Panc1 (cell line): ENCODE measurements around the gene MAP3K1. TPM values are rescaled to one million over a fixed set of nuclear protein-coding genes. Genes with fewer than 3 reads are reported as not detected.

ENCODE experiments used
- ATAC-seq: fragments of 200-7000 bp; cut with Tn5 transposase; 2 replicates; pipeline ENCODE4 v1.9.1; 2020; ENCODE audit warnings: mild to moderate bottlenecking, moderate library complexity
- BruUV-seq: library from RNA; stranded (reverse); fragments of 400-500 nt; replicated peaks from 2 replicates; lab custom pipeline; 2021; lab: Mats Ljungman, UMichigan
- CTCF ChIA-PET: fragments of 300-600 bp; sonication (Branson Sonifier 250); formaldehyde crosslinking; loops from one replicate; lab custom pipeline; 2022; ENCODE audit warnings: antibody characterized with exemption; lab: Charles Lee
- POLR2A ChIA-PET: fragments of 300-600 bp; sonication (Branson Sonifier 250); formaldehyde crosslinking; loops from one replicate; lab custom pipeline; 2022; ENCODE audit warnings: antibody characterized with exemption; lab: Charles Lee
- DNase-seq: peaks from one replicate; pipeline ENCODE4 v3.0.0-alpha.2; 2010; ENCODE audit warnings: low read depth, low spot score
- H3K27ac ChIP-seq: 2 replicates; pipeline ENCODE4 v1.5.1; 2011; ENCODE audit warnings: mild to moderate bottlenecking, low read length, inconsistent platforms
- H3K27me3 ChIP-seq: fragments of 200-500 bp; sonication (Bioruptor generic); 2 replicates; pipeline ENCODE4 v1.6.0; 2014; ENCODE audit warnings: low read length, inconsistent platforms; ENCODE audit not compliant: control insufficient read depth, insufficient read depth
- H3K36me3 ChIP-seq: fragments of 200-500 bp; sonication (Bioruptor generic); 2 replicates; pipeline ENCODE4 v1.5.1; 2014; ENCODE audit warnings: inconsistent platforms, mild to moderate bottlenecking, low read length, moderate library complexity; ENCODE audit not compliant: control insufficient read depth, insufficient read depth
- H3K4me1 ChIP-seq: 2 replicates; pipeline ENCODE4 v1.5.1; 2011; ENCODE audit warnings: inconsistent platforms, mild to moderate bottlenecking, low read length, moderate library complexity; ENCODE audit not compliant: control insufficient read depth, insufficient read depth
- H3K4me3 ChIP-seq, 2 experiments: 2 replicates each; pipeline ENCODE4 v1.5.1; 2011 to 2012; ENCODE audit warnings: low read depth in 2 of 2, low read length in 2 of 2, mild to moderate bottlenecking in 2 of 2, inconsistent platforms in 1 of 2, moderate library complexity in 1 of 2
- H3K9me3 ChIP-seq: fragments of 200-500 bp; sonication (Bioruptor generic); 2 replicates; pipeline ENCODE4 v1.5.1; 2014; ENCODE audit warnings: low read depth, mild to moderate bottlenecking, inconsistent platforms, low read length, moderate library complexity; ENCODE audit not compliant: control insufficient read depth, insufficient read depth
- POLR2AphosphoS5 ChIP-seq: IDR thresholded peaks from 2 replicates; pipeline ENCODE4 v1.6.1; 2012; ENCODE audit warnings: mild to moderate bottlenecking, low read depth, low read length, moderate library complexity
- SIN3A ChIP-seq: IDR thresholded peaks from 2 replicates; pipeline ENCODE4 v1.6.1; 2012; ENCODE audit warnings: low read depth, mild to moderate bottlenecking, low read length, moderate library complexity, borderline replicate concordance; ENCODE audit not compliant: insufficient read depth
- TCF7L2 ChIP-seq: IDR thresholded peaks from 2 replicates; pipeline ENCODE4 v1.6.1; 2011; ENCODE audit warnings: mild to moderate bottlenecking, low read depth, low read length, inconsistent platforms
- in situ Hi-C: cut with HindIII; loops from 2 replicates; pipeline ENCODE4 v1.10.0; 2016; ENCODE audit warnings: low sequenced_read_pairs, low pct_unique_long_range_greater_than_20kb
- intact Hi-C: fragments of 100-400 bp; cut with micrococcal nuclease; formaldehyde crosslinking; loops from one replicate; pipeline ENCODE4 v1.10.0; 2022; ENCODE audit not compliant: unreplicated experiment
- total RNA-seq: library from RNA; stranded (reverse); gene quantifications from one replicate; pipeline ENCODE4 v1.2.1, GENCODE V29; 2021; ENCODE audit not compliant: unreplicated experiment
- TF ChIP-seq, protein P1 (sequence below), 2 experiments: IDR thresholded peaks; 2 replicates each; pipeline ENCODE4 v1.6.1; 2011 to 2012; ENCODE audit warnings: low read depth in 2 of 2, control low read depth in 1 of 2, low read length in 1 of 2, mild to moderate bottlenecking in 1 of 2, moderate library complexity in 1 of 2; ENCODE audit not compliant: insufficient read depth in 1 of 2
- TF ChIP-seq, protein P2 (sequence below): fragments of 450-650 bp; IDR thresholded peaks from 2 replicates; pipeline ENCODE4 v1.5.1; 2017; ENCODE audit warnings: mild to moderate bottlenecking

Gene MAP3K1
- total RNA-seq, 1 experiment from 2014 or later, result 6.2 TPM

GRCh38 chr5:56845277-56845676, 29.9 kb downstream of the MAP3K1 start:
- ATAC-seq, result no peak
- CTCF ChIA-PET, result no interaction called here
- no peaks in the 10 kb centered on the region for H3K27me3 ChIP-seq
- BruUV-seq, result no TSS peak
- no peak overlapping the region for H3K4me3 ChIP-seq
- POLR2A ChIA-PET, result no interaction called here
- in situ Hi-C loops (no loop called here), intact Hi-C loops (no loop called here)
- DNase-seq, result no peak
- H3K4me1 ChIP-seq, result no peaks in the 10 kb centered on the region
- H3K27ac ChIP-seq, result no peak overlapping the region
- TF ChIP-seq TCF7L2, result no peak
- TF ChIP-seq POLR2AphosphoS5, result no peak
- TF ChIP-seq, protein P1, sequence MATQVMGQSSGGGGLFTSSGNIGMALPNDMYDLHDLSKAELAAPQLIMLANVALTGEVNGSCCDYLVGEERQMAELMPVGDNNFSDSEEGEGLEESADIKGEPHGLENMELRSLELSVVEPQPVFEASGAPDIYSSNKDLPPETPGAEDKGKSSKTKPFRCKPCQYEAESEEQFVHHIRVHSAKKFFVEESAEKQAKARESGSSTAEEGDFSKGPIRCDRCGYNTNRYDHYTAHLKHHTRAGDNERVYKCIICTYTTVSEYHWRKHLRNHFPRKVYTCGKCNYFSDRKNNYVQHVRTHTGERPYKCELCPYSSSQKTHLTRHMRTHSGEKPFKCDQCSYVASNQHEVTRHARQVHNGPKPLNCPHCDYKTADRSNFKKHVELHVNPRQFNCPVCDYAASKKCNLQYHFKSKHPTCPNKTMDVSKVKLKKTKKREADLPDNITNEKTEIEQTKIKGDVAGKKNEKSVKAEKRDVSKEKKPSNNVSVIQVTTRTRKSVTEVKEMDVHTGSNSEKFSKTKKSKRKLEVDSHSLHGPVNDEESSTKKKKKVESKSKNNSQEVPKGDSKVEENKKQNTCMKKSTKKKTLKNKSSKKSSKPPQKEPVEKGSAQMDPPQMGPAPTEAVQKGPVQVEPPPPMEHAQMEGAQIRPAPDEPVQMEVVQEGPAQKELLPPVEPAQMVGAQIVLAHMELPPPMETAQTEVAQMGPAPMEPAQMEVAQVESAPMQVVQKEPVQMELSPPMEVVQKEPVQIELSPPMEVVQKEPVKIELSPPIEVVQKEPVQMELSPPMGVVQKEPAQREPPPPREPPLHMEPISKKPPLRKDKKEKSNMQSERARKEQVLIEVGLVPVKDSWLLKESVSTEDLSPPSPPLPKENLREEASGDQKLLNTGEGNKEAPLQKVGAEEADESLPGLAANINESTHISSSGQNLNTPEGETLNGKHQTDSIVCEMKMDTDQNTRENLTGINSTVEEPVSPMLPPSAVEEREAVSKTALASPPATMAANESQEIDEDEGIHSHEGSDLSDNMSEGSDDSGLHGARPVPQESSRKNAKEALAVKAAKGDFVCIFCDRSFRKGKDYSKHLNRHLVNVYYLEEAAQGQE (IDR thresholded peaks at IDR 0.05; ENCODE audit: insufficient read depth in 1 of 2, low read depth in 2 of 2, low read length in 1 of 2), result no peak
- no peak for TF ChIP-seq SIN3A
- H3K36me3 ChIP-seq, result no peaks in the 10 kb centered on the region
- no peaks in the 10 kb centered on the region for H3K9me3 ChIP-seq

- H3K27me3 ChIP-seq, result no peaks in the 10 kb centered on the region
- POLR2A ChIA-PET, result no interaction called here
- no peak overlapping the region for H3K4me3 ChIP-seq
- CTCF ChIA-PET, result no interaction called here
- no TSS peak for BruUV-seq
- H3K27ac ChIP-seq, result no peak overlapping the region
- ATAC-seq, result no peak
- in situ Hi-C loops (no loop called here), intact Hi-C loops (no loop called here)
- DNase-seq, result no peak
- no peaks in the 10 kb centered on the region for H3K36me3 ChIP-seq
- TF ChIP-seq POLR2AphosphoS5 (no peak), TCF7L2 (no peak)
- TF ChIP-seq, protein P2, sequence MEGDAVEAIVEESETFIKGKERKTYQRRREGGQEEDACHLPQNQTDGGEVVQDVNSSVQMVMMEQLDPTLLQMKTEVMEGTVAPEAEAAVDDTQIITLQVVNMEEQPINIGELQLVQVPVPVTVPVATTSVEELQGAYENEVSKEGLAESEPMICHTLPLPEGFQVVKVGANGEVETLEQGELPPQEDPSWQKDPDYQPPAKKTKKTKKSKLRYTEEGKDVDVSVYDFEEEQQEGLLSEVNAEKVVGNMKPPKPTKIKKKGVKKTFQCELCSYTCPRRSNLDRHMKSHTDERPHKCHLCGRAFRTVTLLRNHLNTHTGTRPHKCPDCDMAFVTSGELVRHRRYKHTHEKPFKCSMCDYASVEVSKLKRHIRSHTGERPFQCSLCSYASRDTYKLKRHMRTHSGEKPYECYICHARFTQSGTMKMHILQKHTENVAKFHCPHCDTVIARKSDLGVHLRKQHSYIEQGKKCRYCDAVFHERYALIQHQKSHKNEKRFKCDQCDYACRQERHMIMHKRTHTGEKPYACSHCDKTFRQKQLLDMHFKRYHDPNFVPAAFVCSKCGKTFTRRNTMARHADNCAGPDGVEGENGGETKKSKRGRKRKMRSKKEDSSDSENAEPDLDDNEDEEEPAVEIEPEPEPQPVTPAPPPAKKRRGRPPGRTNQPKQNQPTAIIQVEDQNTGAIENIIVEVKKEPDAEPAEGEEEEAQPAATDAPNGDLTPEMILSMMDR, result no peak
- TF ChIP-seq, protein P1 (IDR thresholded peaks at IDR 0.05; ENCODE audit: insufficient read depth in 1 of 2, low read depth in 2 of 2, low read length in 1 of 2), result no peak
- no peaks in the 10 kb centered on the region for H3K4me1 ChIP-seq
- H3K9me3 ChIP-seq, result no peaks in the 10 kb centered on the region
Observed at GRCh38 chr5:56845904-56846480, 30.6 kb downstream of the MAP3K1 start.
